ENCODE results near the gene TRABD2A. TPM values are rescaled to one million over a fixed set of nuclear protein-coding genes. Genes with fewer than 3 reads are reported as not detected.

TRABD2A gene
- total and polyA plus RNA-seq, 7 donors: 0.16 to 46.4 (median 3.6) TPM

DNA sequence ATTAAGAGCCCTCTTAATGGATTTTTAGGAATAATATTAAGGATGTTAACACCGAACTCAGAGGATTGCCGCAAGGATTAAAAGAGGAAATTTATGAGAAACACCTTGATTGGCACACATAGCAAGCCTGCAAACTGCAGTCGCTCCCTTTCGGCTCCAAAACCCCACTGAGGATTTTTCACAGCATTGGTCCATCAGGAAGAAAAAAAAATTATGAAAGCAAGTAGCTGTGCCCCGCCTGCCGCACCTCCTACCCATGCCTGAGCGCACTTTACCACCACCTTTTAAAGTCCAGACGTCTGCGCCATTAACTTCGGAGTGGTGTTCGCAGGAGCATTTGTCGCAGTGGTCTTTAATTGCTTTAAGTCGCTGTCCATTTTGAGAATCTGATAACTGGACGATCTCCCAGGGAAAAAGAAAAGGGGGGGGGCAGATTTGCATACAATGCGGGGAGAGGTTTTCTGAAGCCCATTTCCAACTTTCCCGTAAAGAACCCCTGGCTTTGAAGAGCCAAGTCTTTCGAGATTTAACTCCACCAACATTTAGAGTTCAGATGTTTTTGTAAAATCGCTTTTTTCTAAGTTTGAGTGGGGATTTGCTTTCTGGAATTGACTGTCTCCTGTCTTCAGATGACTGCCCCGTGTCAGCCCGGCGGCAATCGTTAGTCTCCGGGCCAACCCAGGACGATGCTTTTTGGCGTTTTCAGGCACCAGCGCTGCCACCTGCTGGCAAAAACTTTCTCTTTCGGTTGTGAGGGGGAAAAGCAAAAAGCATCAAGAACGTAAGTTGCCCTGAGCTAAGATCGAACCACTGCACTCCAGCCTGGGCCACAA, 913 bp upstream of the TRABD2A start:
- Histone ChIP-seq H3K4me3 (peak overlapping the region; percentile 24 to 53 (median 46)), H3K4me1 (peaks cover 0 to 29% (median 23%) of the 10 kb centered on the region in 4 donors), H3K36me3 (no peaks in the 10 kb centered on the region), H3K9me3 (no peaks in the 10 kb centered on the region), H3K27ac (no peak overlapping the region), H3K27me3 (peaks cover 18 to 59% (median 26%) of the 10 kb centered on the region in 3 donors)
- intact Hi-C loops (cut with DNase I): loop anchor here (1.0 kb wide), 2 partner anchors 46 to 386 kb away; no protein-coding TSS in a partner anchor
- peak; percentile 81 for DNase-seq
- WGBS, 2 donors: 0 to 1% methylated on average over 29 of the region's 29 CpGs
- TF ChIP-seq POLR2AphosphoS5 (IDR thresholded peaks at IDR 0.05): peak in 2 of 4 donors; percentile 14 to 33
- TF ChIP-seq, protein P1, sequence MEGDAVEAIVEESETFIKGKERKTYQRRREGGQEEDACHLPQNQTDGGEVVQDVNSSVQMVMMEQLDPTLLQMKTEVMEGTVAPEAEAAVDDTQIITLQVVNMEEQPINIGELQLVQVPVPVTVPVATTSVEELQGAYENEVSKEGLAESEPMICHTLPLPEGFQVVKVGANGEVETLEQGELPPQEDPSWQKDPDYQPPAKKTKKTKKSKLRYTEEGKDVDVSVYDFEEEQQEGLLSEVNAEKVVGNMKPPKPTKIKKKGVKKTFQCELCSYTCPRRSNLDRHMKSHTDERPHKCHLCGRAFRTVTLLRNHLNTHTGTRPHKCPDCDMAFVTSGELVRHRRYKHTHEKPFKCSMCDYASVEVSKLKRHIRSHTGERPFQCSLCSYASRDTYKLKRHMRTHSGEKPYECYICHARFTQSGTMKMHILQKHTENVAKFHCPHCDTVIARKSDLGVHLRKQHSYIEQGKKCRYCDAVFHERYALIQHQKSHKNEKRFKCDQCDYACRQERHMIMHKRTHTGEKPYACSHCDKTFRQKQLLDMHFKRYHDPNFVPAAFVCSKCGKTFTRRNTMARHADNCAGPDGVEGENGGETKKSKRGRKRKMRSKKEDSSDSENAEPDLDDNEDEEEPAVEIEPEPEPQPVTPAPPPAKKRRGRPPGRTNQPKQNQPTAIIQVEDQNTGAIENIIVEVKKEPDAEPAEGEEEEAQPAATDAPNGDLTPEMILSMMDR (IDR thresholded peaks at IDR 0.05): peak; percentile 28 to 76 (median 66)
- no peak for TF ChIP-seq EP300 (IDR thresholded peaks at IDR 0.05)
- no peak for TF ChIP-seq POLR2A (IDR thresholded peaks at IDR 0.05)

- H3K27me3 ChIP-seq: peaks cover 18 to 59% (median 26%) of the 10 kb centered on the region in 3 donors
- no peaks in the 10 kb centered on the region for H3K36me3 ChIP-seq
- no peaks in the 10 kb centered on the region for H3K9me3 ChIP-seq
- no peak for TF ChIP-seq POLR2AphosphoS5 (IDR thresholded peaks at IDR 0.05)
- TF ChIP-seq, protein P1 (IDR thresholded peaks at IDR 0.05): no peak
- no peak for TF ChIP-seq EP300 (IDR thresholded peaks at IDR 0.05)
- TF ChIP-seq POLR2A (IDR thresholded peaks at IDR 0.05): no peak
- 0 to 1% methylated on average over 8 of the region's 8 CpGs for WGBS, 2 donors
- intact Hi-C loops (cut with DNase I): no loop called here
- H3K4me1 ChIP-seq: peaks cover 0 to 29% (median 23%) of the 10 kb centered on the region in 4 donors
- H3K4me3 ChIP-seq: peak overlapping the region in 3 of 4 donors; percentile 41 to 53 (median 51)
- DNase-seq: no peak
- H3K27ac ChIP-seq: no peak overlapping the region
These were observed 564 bp downstream of the TRABD2A start for GRCh38 chr2:84880395-84880644.

GRCh38 chr2:84879584-84880394, 1.1 kb downstream of the TRABD2A start:
- Histone ChIP-seq H3K4me3 (peak overlapping the region in 3 of 4 donors; percentile 41 to 53 (median 51)), H3K9me3 (no peaks in the 10 kb centered on the region), H3K27ac (no peak overlapping the region), H3K27me3 (peaks cover 18 to 59% (median 26%) of the 10 kb centered on the region in 3 donors), H3K36me3 (no peaks in the 10 kb centered on the region), H3K4me1 (peaks cover 0 to 29% (median 23%) of the 10 kb centered on the region in 4 donors)
- no peak for DNase-seq
- intact Hi-C loops (cut with DNase I): no loop called here
- TF ChIP-seq POLR2A (IDR thresholded peaks at IDR 0.05): no peak
- 3 to 4% methylated on average over 45 of the region's 45 CpGs for WGBS, 2 donors

DNA sequence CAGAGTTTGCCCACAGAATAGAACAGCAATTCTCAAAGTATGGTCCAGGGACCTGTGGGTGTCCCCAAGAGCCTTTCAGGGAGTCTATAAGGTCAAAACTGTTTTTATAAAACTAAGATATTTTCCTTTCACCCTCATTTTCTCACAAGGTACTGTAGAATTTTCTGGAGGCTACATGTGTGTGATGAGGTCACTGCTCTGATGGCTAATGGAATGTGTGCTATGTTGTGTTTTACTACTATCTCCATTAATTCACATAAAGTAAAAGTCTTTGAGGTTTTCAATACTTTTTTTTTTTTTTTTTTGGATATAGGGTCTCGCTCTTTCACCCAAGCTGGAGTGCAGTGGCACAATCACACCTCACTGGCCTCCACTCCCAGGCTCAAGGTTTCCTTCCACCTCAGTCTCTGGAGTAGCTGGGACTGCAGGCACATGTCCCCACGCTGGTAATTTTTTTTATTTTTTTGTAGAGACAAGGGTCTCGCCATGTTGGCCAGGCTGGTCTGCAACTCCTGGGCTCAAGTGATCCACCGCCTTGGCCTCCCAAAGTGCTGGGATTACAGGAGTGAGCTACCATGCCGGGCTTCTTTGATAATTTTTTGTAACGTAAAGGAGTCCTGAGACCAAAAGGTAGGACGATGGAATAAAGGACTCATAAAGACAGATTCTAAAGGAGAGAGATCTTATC, 1.8 kb downstream of the TRABD2A start:
- WGBS, 2 donors: 20 to 56% methylated on average over 7 of the region's 7 CpGs
- no peaks in the 10 kb centered on the region for H3K9me3 ChIP-seq
- H3K4me1 ChIP-seq: peaks cover 0 to 29% (median 23%) of the 10 kb centered on the region in 4 donors
- H3K36me3 ChIP-seq: no peaks in the 10 kb centered on the region
- intact Hi-C loops (cut with DNase I): no loop called here
- DNase-seq: no peak
- no peak overlapping the region for H3K27ac ChIP-seq
- no peak overlapping the region for H3K4me3 ChIP-seq
- TF ChIP-seq, protein P1 (IDR thresholded peaks at IDR 0.05): no peak
- no peak for TF ChIP-seq EP300 (IDR thresholded peaks at IDR 0.05)
- TF ChIP-seq POLR2A (IDR thresholded peaks at IDR 0.05): no peak
- TF ChIP-seq POLR2AphosphoS5 (IDR thresholded peaks at IDR 0.05): no peak
- peaks cover 18 to 56% (median 26%) of the 10 kb centered on the region in 3 donors for H3K27me3 ChIP-seq

Measured in sigmoid colon (tissue), 7 donors.